ENCODE data around the gene INAFM2.

The INAFM2 gene

GRCh38 chr15:40369474-40369869, 46.0 kb downstream of the INAFM2 start:
- no peak overlapping the region for H3K4me3 ChIP-seq (ENCODE audit: control insufficient read depth, low read depth, low read length)
- no peak for TF ChIP-seq CTCF (IDR thresholded peaks at IDR 0.05; ENCODE audit: control insufficient read depth, insufficient read depth, low read depth, low read length, missing control alignments)
- no peak for DNase-seq (ENCODE audit: low read depth)

DNA sequence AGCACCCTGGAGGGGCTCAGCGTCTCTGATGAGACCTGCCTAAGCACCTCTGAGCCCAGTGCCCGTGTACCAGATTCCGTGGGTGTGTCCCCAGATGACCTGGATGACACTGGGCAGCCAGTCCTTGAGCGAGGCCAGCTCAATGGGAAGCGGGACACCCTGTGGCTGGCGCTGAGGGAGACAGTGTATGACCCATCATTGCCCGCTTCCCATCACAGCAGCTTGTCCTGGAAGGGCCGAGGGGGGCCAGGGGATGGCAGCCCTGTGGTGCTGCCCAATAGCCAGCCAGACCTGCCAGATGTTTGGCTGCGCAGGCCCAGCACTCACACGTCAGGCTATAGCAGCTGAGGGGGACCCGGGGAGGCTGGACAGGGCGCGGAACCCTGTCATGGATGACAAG, 46.5 kb downstream of the INAFM2 start:
- no peak for TF ChIP-seq CTCF (IDR thresholded peaks at IDR 0.05; ENCODE audit: control insufficient read depth, insufficient read depth, low read depth, low read length, missing control alignments)
- no peak for DNase-seq (ENCODE audit: low read depth)
- H3K4me3 ChIP-seq (ENCODE audit: control insufficient read depth, low read depth, low read length): no peak overlapping the region

GRCh38 chr15:40372981-40373380, 49.5 kb downstream of the INAFM2 start:
- DNase-seq (ENCODE audit: low read depth): no peak
- no peak for TF ChIP-seq CTCF (IDR thresholded peaks at IDR 0.05; ENCODE audit: control insufficient read depth, insufficient read depth, low read depth, low read length, missing control alignments)
- H3K4me3 ChIP-seq (ENCODE audit: control insufficient read depth, low read depth, low read length): no peak overlapping the region
